Measurements from ENCODE around the gene TAB2.

DNA sequence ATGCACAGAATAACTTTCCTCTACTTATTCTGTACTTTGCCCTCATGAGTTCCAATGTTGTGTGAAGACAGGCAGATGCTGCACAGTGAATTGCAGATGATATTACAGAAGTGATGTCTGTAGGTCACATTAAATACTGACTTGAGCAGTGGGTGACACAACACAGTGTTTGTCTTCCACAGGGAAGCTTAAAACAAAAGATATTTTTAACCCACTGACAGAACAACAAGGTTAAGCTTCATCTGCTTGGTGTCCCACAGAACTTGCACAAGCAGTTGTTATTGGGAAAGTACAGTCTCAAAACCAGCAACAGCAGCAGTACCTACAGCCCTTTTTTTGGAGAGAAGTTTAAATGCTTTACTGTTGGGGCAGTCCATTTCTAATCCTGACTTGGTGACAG, 93.0 kb downstream of the TAB2 start:
- TF ChIP-seq, protein P1, sequence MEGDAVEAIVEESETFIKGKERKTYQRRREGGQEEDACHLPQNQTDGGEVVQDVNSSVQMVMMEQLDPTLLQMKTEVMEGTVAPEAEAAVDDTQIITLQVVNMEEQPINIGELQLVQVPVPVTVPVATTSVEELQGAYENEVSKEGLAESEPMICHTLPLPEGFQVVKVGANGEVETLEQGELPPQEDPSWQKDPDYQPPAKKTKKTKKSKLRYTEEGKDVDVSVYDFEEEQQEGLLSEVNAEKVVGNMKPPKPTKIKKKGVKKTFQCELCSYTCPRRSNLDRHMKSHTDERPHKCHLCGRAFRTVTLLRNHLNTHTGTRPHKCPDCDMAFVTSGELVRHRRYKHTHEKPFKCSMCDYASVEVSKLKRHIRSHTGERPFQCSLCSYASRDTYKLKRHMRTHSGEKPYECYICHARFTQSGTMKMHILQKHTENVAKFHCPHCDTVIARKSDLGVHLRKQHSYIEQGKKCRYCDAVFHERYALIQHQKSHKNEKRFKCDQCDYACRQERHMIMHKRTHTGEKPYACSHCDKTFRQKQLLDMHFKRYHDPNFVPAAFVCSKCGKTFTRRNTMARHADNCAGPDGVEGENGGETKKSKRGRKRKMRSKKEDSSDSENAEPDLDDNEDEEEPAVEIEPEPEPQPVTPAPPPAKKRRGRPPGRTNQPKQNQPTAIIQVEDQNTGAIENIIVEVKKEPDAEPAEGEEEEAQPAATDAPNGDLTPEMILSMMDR (IDR thresholded peaks at IDR 0.05): no peak
- no peak for TF ChIP-seq EP300 (IDR thresholded peaks at IDR 0.05)
- no peak for TF ChIP-seq POLR2A (IDR thresholded peaks at IDR 0.05)
